HepG2 (cell line): Measurements from ENCODE around the gene SCGB1D1. TPM values are rescaled to one million over a fixed set of nuclear protein-coding genes. Genes with fewer than 3 reads are reported as not detected.

ENCODE experiments used
- ATAC-seq: fragments of 200-7000 bp; cut with Tn5 transposase; 3 replicates; pipeline ENCODE4 v1.9.1; 2020; ENCODE audit warnings: mild to moderate bottlenecking, moderate library complexity
- BruUV-seq: library from RNA; stranded (reverse); fragments of 400-500 nt; replicated peaks from 2 replicates; lab custom pipeline; 2021; lab: Mats Ljungman, UMichigan
- CTCF ChIA-PET: fragments of 300-600 bp; formaldehyde crosslinking; extraction: SDS; loops from one replicate; lab custom pipeline; 2021; ENCODE audit warnings: low total read pairs, inconsistent platforms, low intra/inter-chr PET ratio; lab: Yijun Ruan, JAX
- POLR2A ChIA-PET: fragments of 350-600 bp; sonication (Branson Sonifier 250); formaldehyde crosslinking; loops from one replicate; lab custom pipeline; 2020; ENCODE audit warnings: antibody characterized with exemption, inconsistent platforms; lab: Yijun Ruan, JAX
- DNase-seq: peaks from one replicate; pipeline ENCODE4 v3.0.0-alpha.2; 2015; ENCODE audit warnings: low spot score
- FAIRE-seq: peaks from 3 replicates; lab custom pipeline; 2011; peaks lifted over from hg19 to GRCh38; lab: Jason Lieb, UNC
- H2AFZ ChIP-seq: one replicate; pipeline ENCODE4 v1.6.1; 2011; ENCODE audit warnings: low read length, inconsistent platforms
- H3K27ac ChIP-seq: fragments of 300-600 bp; 3 replicates; pipeline ENCODE4 v1.8.0; 2011; ENCODE audit warnings: mixed run types, mild to moderate bottlenecking, mixed read lengths, low read length, inconsistent platforms; ENCODE audit not compliant: insufficient read depth; ENCODE audit errors: extremely low read length
- H3K27me3 ChIP-seq, 2 experiments: fragments of 200-600 bp in 1 of 2; 2 replicates in 1 of 2; 3 replicates in 1 of 2; pipeline versions ENCODE4 v1.6.0 to v1.8.0; 2011; ENCODE audit warnings: low read length in 2 of 2, mild to moderate bottlenecking in 2 of 2, moderate library complexity in 2 of 2, inconsistent platforms in 1 of 2; ENCODE audit not compliant: insufficient read depth in 2 of 2, control insufficient read depth in 1 of 2
- H3K36me3 ChIP-seq, 2 experiments: fragments of 200-600 bp in 1 of 2; replicated peaks in 1 of 2; 2 replicates in 1 of 2; 3 replicates in 1 of 2; pipeline versions ENCODE4 v1.5.1 to v1.8.0; 2011; ENCODE audit warnings: low read length in 2 of 2, inconsistent platforms in 1 of 2; ENCODE audit not compliant: insufficient read depth in 2 of 2, control insufficient read depth in 1 of 2
- H3K4me1 ChIP-seq: 2 replicates; pipeline ENCODE4 v1.5.1; 2012; ENCODE audit warnings: low read length, inconsistent platforms; ENCODE audit not compliant: insufficient read depth
- H3K4me2 ChIP-seq: 2 replicates; pipeline ENCODE4 v1.6.0; 2011; ENCODE audit warnings: low read depth, low read length, inconsistent platforms
- H3K4me3 ChIP-seq, 3 experiments: fragments of 200-600 bp in 1 of 3; sonication (generic), shearing (Covaris generic) in 1 of 3; replicated peaks in 1 of 3; 2 replicates each; pipeline ENCODE4 v1.5.1; 2011 to 2016; ENCODE audit warnings: low read length in 3 of 3, inconsistent platforms in 2 of 3, low read depth in 2 of 3, mild to moderate bottlenecking in 2 of 3, control low read depth in 1 of 3, mixed read lengths in 1 of 3; ENCODE audit not compliant: insufficient read depth in 1 of 3
- H3K79me2 ChIP-seq: one replicate; pipeline ENCODE4 v1.6.1; 2011; ENCODE audit warnings: low read length, inconsistent platforms; ENCODE audit not compliant: insufficient read depth
- H3K9ac ChIP-seq: 2 replicates; pipeline ENCODE4 v1.6.0; 2011; ENCODE audit warnings: mild to moderate bottlenecking, low read depth, low read length, inconsistent platforms; ENCODE audit not compliant: insufficient read depth
- H3K9me3 ChIP-seq: 2 replicates; pipeline ENCODE4 v1.5.1; 2012; ENCODE audit warnings: mild to moderate bottlenecking, low read length
- H4K20me1 ChIP-seq: 2 replicates; pipeline ENCODE4 v1.6.0; 2011; ENCODE audit warnings: inconsistent platforms, mild to moderate bottlenecking, low read length, moderate library complexity; ENCODE audit not compliant: insufficient read depth
- CHD2 ChIP-seq: IDR thresholded peaks from 2 replicates; pipeline ENCODE4 v1.6.1; 2011; ENCODE audit warnings: low read depth, low read length, improper control_type of control experiment
- MAFK ChIP-seq, 2 experiments: IDR thresholded peaks in 1 of 2; conservative IDR thresholded peaks in 1 of 2; 2 replicates each; pipeline ENCODE4 v1.6.1; 2011; ENCODE audit warnings: improper control_type of control experiment in 2 of 2, low read length in 2 of 2
- MXI1 ChIP-seq: IDR thresholded peaks from 3 replicates; pipeline ENCODE4 v1.6.1; 2012; ENCODE audit warnings: low read depth, low read length, inconsistent platforms, borderline replicate concordance
- NFKB2 ChIP-seq: sonication (generic); formaldehyde crosslinking; IDR thresholded peaks from 2 replicates; pipeline ENCODE4 v1.4.0; 2020; ENCODE audit warnings: missing genetic modification reagents, borderline replicate concordance
- PITX1 ChIP-seq: sonication (generic); formaldehyde crosslinking; IDR thresholded peaks from 2 replicates; pipeline ENCODE4 v1.5.1; 2020; ENCODE audit warnings: mild to moderate bottlenecking, missing genetic modification reagents
- SMARCC2 ChIP-seq: fragments of 450-650 bp; IDR thresholded peaks from 2 replicates; pipeline ENCODE4 v1.6.1; 2017; ENCODE audit warnings: antibody characterized with exemption, mild to moderate bottlenecking
- SOX6 ChIP-seq, 2 experiments: fragments of 450-650 bp in 1 of 2; sonication (generic) in 1 of 2; formaldehyde crosslinking in 1 of 2; IDR thresholded peaks; 2 replicates each; pipeline versions ENCODE4 v1.4.0 to v1.6.1; 2017 to 2020; ENCODE audit warnings: antibody characterized with exemption in 1 of 2, mild to moderate bottlenecking in 1 of 2, missing genetic modification reagents in 1 of 2
- SP1 ChIP-seq, 2 experiments: fragments of 450-650 bp in 1 of 2; sonication (generic) in 1 of 2; formaldehyde crosslinking in 1 of 2; IDR thresholded peaks; 2 replicates each; pipeline versions ENCODE4 v1.4.0 to v1.6.1; 2016 to 2020; ENCODE audit warnings: missing genetic modification reagents in 1 of 2
- SP5 ChIP-seq: IDR thresholded peaks from 2 replicates; pipeline ENCODE4 v1.6.1; 2016; ENCODE audit warnings: low read depth, borderline replicate concordance
- ZNF256 ChIP-seq: sonication (generic); formaldehyde crosslinking; conservative IDR thresholded peaks from 2 replicates; pipeline ENCODE4 v1.4.0; 2020; ENCODE audit warnings: missing genetic modification reagents
- ZNF547 ChIP-seq: sonication (generic); formaldehyde crosslinking; IDR thresholded peaks from 2 replicates; pipeline ENCODE4 v1.5.1; 2020; ENCODE audit warnings: mild to moderate bottlenecking, missing genetic modification reagents
- ZNF7 ChIP-seq: IDR thresholded peaks from 2 replicates; pipeline ENCODE4 v1.6.1; 2016; ENCODE audit warnings: missing biosample characterization, missing genetic modification reagents
- ZSCAN31 ChIP-seq: sonication (generic); formaldehyde crosslinking; IDR thresholded peaks from 2 replicates; pipeline ENCODE4 v1.5.0; 2020; ENCODE audit warnings: low read depth, mild to moderate bottlenecking, missing genetic modification reagents
- WGBS: methylation state at CpG from one replicate; pipeline ENCODE4 v1.1.6; 2017; ENCODE audit warnings: low lambda C conversion rate; 5-methylcytosine and 5-hydroxymethylcytosine counted together
- in situ Hi-C: cut with HindIII; loops from 2 replicates; pipeline ENCODE4 v1.10.0; 2017; ENCODE audit warnings: low pct_unique_long_range_greater_than_20kb; ENCODE audit not compliant: extremely low pct_ligation_motif_present
- intact Hi-C: fragments of 100-400 bp; cut with micrococcal nuclease; formaldehyde crosslinking; loops from one replicate; pipeline ENCODE4 v1.10.0; 2022; ENCODE audit not compliant: unreplicated experiment
- polyA plus RNA-seq, 8 experiments: library from polyadenylated mRNA; depleted of rRNA in 3 of 8; stranded (reverse) in 7 of 8; unstranded in 1 of 8; fragments of >200 nt; fragmentation: Illumina TruSeq in 4 of 8; extraction: Trizol in 4 of 8; gene quantifications; 2 replicates each; pipeline versions ENCODE4 v1.2.1 to v1.2.3, GENCODE V29; 2011 to 2016; ENCODE audit warnings: low read depth in 4 of 8, missing spikeins in 1 of 8, mixed read lengths in 1 of 8; ENCODE audit not compliant: insufficient read depth in 1 of 8
- total RNA-seq, 5 experiments: library from RNA; depleted of rRNA; stranded (reverse); fragments of >200 nt; fragmentation: Illumina TruSeq; extraction: Trizol; gene quantifications; 2 replicates each; pipeline ENCODE4 v1.2.3, GENCODE V29; 2016; ENCODE audit warnings: low read depth in 1 of 5
- TF ChIP-seq, protein P1 (sequence below): IDR thresholded peaks from 2 replicates; pipeline ENCODE4 v1.6.1; 2018; ENCODE audit warnings: missing genetic modification reagents, mild to moderate bottlenecking, missing compliant biosample characterization
- TF ChIP-seq, protein P2 (sequence below): sonication (generic); formaldehyde crosslinking; IDR thresholded peaks from one replicate; pipeline ENCODE4 v1.5.1; 2020; ENCODE audit warnings: mild to moderate bottlenecking, missing genetic modification reagents; ENCODE audit errors: not compliant biosample characterization

SCGB1D1 gene
- total and polyA plus RNA-seq, 2 of the 13 experiments (the other 11 are each of a cell fraction or from before 2014, with no cell fraction given) = not detected

GRCh38 chr11:62157603-62158002 is 32.4 kb upstream of the SCGB1D1 start (continued):
- TF ChIP-seq ZNF547 (CRISPR knock-in tag) = no peak
- TF ChIP-seq CHD2 = no peak
- TF ChIP-seq, all 625 proteins: peak for 0

GRCh38 chr11:62166371-62166770 is 23.6 kb upstream of the SCGB1D1 start:
- H4K20me1 ChIP-seq = no peaks in the 10 kb centered on the region
- H3K9me3 ChIP-seq = no peaks in the 10 kb centered on the region
- WGBS = 43% methylated on average over 7 of the region's 10 CpGs
- no peaks in the 10 kb centered on the region for H3K79me2 ChIP-seq
- CTCF ChIA-PET = no interaction called here
- FAIRE-seq (no peak), DNase-seq (no peak), ATAC-seq (no peak)
- no peak overlapping the region for H3K27ac ChIP-seq
- intact Hi-C loops (no loop called here), in situ Hi-C loops (no loop called here)
- POLR2A ChIA-PET = no interaction called here
- no peak overlapping the region for H3K4me3 ChIP-seq
- no peaks in the 10 kb centered on the region for H3K4me1 ChIP-seq
- H3K36me3 ChIP-seq = no peaks in the 10 kb centered on the region
- H3K9ac ChIP-seq = no peak overlapping the region
- peaks cover 2 to 28% of the 10 kb centered on the region in 2 experiments; a peak in 4 of 5 replicates for H3K27me3 ChIP-seq
- H2AFZ ChIP-seq = no peak overlapping the region
- no TSS peak for BruUV-seq
- H3K4me2 ChIP-seq = no peak overlapping the region
- TF ChIP-seq SMARCC2 (no peak), SOX6 (IDR thresholded peaks at IDR 0.05) (no peak), SOX6 (CRISPR knock-in tag; IDR thresholded peaks at IDR 0.05) (no peak), SP5 (CRISPR knock-in tag) (no peak), MXI1 (no peak), PITX1 (CRISPR knock-in tag) (no peak), ZSCAN31 (CRISPR knock-in tag) (no peak), NFKB2 (CRISPR knock-in tag) (no peak), SP1 (IDR thresholded peaks at IDR 0.05) (no peak), SP1 (CRISPR knock-in tag; IDR thresholded peaks at IDR 0.05) (no peak), MAFK (conservative IDR thresholded peaks at IDR 0.05 in 1 of 2, IDR thresholded peaks at IDR 0.05 in 1 of 2; ENCODE audit: low read length in 2 of 2) (no peak), ZNF256 (CRISPR knock-in tag) (no peak), ZNF7 (no peak)
- TF ChIP-seq, protein P1, sequence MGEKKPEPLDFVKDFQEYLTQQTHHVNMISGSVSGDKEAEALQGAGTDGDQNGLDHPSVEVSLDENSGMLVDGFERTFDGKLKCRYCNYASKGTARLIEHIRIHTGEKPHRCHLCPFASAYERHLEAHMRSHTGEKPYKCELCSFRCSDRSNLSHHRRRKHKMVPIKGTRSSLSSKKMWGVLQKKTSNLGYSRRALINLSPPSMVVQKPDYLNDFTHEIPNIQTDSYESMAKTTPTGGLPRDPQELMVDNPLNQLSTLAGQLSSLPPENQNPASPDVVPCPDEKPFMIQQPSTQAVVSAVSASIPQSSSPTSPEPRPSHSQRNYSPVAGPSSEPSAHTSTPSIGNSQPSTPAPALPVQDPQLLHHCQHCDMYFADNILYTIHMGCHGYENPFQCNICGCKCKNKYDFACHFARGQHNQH (CRISPR knock-in tag) = no peak
- TF ChIP-seq, protein P2, sequence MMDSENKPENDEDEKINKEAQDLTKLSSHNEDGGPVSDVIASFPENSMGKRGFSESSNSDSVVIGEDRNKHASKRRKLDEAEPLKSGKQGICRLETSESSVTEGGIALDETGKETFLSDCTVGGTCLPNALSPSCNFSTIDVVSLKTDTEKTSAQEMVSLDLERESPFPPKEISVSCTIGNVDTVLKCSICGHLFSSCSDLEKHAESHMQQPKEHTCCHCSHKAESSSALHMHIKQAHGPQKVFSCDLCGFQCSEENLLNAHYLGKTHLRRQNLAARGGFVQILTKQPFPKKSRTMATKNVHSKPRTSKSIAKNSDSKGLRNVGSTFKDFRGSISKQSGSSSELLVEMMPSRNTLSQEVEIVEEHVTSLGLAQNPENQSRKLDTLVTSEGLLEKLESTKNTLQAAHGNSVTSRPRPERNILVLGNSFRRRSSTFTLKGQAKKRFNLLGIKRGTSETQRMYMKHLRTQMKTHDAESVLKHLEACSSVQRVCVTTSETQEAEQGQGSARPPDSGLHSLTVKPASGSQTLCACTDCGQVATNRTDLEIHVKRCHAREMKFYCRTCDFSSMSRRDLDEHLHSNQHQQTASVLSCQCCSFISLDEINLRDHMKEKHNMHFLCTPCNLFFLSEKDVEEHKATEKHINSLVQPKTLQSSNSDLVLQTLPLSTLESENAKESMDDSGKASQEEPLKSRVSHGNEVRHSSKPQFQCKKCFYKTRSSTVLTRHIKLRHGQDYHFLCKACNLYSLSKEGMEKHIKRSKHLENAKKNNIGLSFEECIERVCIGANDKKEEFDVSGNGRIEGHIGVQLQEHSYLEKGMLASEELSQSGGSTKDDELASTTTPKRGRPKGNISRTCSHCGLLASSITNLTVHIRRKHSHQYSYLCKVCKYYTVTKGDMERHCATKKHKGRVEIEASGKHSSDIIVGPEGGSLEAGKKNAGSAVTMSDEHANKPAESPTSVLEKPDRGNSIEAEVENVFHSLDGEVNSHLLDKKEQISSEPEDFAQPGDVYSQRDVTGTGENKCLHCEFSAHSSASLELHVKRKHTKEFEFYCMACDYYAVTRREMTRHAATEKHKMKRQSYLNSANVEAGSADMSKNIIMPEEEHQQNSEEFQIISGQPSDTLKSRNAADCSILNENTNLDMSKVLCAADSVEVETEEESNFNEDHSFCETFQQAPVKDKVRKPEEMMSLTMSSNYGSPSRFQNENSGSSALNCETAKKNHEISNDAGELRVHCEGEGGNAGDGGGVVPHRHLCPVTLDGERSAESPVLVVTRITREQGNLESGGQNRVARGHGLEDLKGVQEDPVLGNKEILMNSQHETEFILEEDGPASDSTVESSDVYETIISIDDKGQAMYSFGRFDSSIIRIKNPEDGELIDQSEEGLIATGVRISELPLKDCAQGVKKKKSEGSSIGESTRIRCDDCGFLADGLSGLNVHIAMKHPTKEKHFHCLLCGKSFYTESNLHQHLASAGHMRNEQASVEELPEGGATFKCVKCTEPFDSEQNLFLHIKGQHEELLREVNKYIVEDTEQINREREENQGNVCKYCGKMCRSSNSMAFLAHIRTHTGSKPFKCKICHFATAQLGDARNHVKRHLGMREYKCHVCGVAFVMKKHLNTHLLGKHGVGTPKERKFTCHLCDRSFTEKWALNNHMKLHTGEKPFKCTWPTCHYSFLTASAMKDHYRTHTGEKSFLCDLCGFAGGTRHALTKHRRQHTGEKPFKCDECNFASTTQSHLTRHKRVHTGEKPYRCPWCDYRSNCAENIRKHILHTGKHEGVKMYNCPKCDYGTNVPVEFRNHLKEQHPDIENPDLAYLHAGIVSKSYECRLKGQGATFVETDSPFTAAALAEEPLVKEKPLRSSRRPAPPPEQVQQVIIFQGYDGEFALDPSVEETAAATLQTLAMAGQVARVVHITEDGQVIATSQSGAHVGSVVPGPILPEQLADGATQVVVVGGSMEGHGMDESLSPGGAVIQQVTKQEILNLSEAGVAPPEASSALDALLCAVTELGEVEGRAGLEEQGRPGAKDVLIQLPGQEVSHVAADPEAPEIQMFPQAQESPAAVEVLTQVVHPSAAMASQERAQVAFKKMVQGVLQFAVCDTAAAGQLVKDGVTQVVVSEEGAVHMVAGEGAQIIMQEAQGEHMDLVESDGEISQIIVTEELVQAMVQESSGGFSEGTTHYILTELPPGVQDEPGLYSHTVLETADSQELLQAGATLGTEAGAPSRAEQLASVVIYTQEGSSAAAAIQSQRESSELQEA (CRISPR knock-in tag) = no peak
